Measurements from ENCODE around the gene HSD11B1.
"Not testable (repeated sequence)": the region's sequence is repeated elsewhere in the genome, so short reads cannot be mapped to it uniquely, and the experiment has no call there.

HSD11B1 gene

GRCh38 chr1:209691237-209691636 lies 13.4 kb upstream of the HSD11B1 start:
- no peak for DNase-seq (ENCODE audit: low read depth)

DNA sequence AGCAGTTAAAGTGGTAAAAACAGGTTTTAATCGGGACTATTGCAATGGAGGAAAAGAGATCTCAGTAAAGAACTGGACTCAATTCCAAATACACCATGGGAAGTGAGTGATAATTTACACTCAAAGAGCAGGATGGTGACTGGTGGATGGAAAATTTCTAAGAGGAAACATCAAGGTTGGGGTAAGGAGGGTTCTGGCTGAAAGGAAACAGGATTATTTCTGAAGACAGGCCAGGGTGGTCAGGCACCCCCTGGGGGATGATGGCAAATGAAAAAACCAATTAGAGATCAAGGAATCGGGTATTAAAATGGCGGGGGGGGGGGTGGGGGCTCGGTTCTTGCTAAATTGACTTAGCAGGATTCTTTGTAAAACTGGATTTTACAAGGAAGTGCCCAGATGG lies 12.3 kb upstream of the HSD11B1 start:
- no peak for DNase-seq (ENCODE audit: low read depth)

- DNase-seq (ENCODE audit: low read depth) = peak; percentile 54
Measured at GRCh38 chr1:209692745-209693504, 11.7 kb upstream of the HSD11B1 start.

DNA sequence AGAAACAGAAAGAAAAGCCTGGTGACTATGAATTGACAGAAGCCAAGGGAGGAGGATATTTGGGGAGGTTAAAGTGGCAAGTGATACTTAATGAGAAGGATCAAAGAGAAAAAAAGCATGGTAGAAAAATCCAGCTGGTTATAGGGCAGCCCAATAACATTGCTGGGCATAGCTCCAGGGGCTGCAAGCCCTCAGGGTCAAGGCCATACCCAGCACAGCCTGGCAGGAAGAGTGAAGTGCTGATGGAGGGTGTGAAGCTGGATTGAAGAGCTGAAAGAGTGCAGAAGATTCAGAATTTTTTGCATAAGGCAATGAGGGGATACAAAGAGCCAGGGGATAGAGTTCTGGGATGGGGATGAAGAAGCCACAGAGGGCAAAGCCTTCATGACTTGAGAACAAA lies 8.0 kb upstream of the HSD11B1 start:
- no peak for DNase-seq (ENCODE audit: low read depth)

DNA sequence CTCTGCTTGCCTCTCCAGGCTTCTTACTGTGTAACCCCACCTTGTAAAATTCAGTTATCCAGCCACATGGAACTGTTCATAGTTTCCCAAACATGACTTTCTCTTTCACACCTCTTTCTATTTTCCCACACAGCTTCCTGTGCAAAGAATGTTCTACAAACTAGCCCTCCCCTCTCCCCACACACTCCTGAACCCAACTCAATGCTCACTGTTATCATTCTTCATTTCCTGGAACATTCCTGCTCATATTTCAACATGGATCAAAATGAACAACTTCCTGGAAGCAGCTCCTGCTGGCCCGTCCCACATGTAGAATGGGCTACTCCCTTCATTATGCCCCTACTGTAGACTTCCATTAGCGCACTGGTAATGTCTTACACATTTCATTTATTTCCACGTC lies 7.5 kb upstream of the HSD11B1 start:
- DNase-seq (ENCODE audit: low read depth) = no peak

DNA sequence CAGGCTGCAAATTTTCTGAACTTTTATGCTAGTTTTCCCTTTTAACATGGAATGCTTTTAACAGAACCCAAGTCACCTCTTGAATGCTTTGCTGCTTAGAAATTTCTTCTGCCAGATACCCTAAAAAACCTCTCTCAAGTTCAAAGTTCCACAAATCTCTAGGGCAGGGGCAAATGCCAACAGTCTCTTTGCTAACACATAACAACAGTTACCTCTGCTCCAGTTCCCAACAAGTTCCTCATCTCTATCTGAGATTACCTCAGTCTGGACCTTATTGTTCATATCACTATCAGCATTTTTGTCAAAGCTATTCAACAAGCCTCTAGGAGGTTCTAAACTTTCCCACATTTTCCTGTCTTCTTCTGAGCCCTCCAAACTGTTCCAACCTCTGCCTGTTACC lies 4.0 kb upstream of the HSD11B1 start:
- DNase-seq (ENCODE audit: low read depth) = not testable (repeated sequence)

GRCh38 chr1:209702832-209703231 lies 1.8 kb upstream of the HSD11B1 start:
- no peak for DNase-seq (ENCODE audit: low read depth)

DNA sequence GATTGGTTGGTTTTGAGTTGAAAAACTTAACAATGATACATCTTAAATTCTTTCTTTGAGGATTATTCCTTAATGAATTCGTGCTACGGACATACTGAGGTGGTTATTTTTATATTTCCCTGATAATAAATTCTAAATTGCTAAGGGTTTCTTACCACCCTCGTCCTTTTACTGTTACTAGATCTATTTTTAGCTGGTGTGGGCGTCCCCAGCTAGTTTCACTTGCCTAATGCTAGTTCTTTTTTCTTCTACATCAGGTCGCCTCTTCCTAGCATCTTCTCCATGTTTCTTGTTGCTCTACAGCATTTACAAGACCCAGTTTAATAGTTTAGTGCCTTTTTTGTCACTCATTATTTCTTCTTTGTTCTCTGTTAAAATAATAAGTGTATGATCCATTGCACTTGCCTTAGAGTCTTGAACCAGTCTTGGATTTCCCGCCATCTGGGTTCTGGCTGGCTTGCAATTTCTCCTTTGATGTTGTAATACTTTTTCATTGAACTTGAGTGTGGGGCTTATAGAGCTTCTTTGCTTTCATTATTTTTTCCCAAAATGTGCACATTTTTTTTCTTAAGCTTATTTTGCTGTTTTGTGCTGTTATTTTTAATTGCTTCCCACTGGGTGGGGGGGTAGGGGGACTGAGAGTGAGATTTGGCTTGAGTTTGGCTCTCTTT lies 677 bp upstream of the HSD11B1 start:
- DNase-seq (ENCODE audit: low read depth) = no peak

GRCh38 chr1:209705033-209705598 lies 470 bp downstream of the HSD11B1 start:
- no peak for DNase-seq (ENCODE audit: low read depth)

DNA sequence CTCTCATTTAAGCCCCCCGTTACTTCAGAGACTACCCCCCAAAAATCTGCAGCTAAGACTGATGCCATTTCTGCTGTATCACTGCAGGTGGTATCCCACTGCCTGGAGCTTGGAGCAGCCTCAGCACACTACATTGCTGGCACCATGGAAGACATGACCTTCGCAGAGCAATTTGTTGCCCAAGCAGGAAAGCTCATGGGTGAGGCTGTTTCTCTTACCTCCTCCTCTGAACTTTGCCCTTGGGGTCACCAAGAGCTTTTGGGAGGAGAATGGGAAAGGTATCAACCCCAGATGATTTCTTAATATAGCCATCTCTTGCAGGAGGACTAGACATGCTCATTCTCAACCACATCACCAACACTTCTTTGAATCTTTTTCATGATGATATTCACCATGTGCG lies 2.0 kb downstream of the HSD11B1 start:
- no peak for DNase-seq (ENCODE audit: low read depth)

DNA sequence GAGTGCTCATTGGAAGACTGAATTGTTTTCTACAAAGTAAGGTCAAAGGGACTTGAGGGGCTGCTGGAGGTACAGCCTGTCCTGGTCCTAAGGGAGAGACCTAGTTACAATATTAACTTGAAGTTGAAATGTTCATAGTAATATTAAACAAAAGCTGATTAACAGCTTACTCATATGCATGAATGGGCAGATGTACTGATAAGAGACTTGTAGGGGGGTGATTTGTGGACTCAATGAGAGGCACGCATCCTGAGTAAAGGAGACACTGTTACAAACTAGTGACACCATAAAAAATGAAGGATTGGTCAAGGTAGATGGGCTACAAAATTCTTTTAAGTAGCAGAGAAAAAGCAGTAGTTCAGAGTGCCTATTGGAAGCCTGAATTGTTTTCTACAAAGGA lies 2.7 kb downstream of the HSD11B1 start:
- no peak for DNase-seq (ENCODE audit: low read depth)

GRCh38 chr1:209708297-209708696 lies 3.7 kb downstream of the HSD11B1 start:
- DNase-seq (ENCODE audit: low read depth) = no peak

GRCh38 chr1:209710093-209710492 lies 5.4 kb downstream of the HSD11B1 start:
- no peak for DNase-seq (ENCODE audit: low read depth)

DNA sequence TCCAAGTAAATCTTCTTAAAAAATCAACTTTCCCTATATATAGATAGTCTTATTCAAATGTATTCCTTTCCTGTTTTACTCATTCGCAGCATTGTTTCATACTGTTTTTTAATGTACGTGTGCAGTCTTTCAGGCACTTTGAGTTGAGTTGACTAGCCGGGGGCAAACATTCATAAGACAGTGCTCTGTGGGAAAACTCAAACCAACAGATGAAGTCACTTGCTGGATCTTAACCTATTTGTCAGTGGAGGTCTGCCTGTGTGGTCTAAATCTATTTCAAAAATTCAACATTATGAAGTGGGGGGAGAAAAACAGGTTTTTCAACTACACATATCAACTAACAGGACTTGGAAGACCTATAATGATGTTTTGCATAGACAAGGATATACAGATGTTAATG lies 6.2 kb downstream of the HSD11B1 start:
- DNase-seq (ENCODE audit: low read depth) = no peak

DNA sequence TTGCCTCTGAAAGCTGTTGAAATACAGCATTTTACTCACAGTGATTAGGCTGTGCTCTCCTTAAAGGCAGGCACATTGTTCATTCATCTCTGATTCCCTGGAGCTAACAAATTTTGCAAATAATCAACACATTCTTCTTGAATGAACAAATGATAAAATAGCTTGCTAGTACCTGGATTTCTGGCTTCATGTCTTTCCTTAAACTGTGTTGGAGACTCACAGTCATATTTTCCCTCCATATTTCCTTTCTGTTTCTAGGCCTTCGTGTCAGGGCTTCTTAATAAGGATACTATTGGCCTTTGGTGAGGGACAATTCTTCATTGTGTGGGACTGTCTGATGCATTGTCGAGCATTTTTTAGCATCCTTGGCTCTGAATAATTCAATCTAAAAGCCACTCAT lies 9.7 kb downstream of the HSD11B1 start:
- no peak for DNase-seq (ENCODE audit: low read depth)

GRCh38 chr1:209715314-209715713 lies 10.7 kb downstream of the HSD11B1 start:
- DNase-seq (ENCODE audit: low read depth) = no peak

- DNase-seq (ENCODE audit: low read depth) = no peak
Measured at GRCh38 chr1:209717818-209718217, 13.2 kb downstream of the HSD11B1 start.

DNA sequence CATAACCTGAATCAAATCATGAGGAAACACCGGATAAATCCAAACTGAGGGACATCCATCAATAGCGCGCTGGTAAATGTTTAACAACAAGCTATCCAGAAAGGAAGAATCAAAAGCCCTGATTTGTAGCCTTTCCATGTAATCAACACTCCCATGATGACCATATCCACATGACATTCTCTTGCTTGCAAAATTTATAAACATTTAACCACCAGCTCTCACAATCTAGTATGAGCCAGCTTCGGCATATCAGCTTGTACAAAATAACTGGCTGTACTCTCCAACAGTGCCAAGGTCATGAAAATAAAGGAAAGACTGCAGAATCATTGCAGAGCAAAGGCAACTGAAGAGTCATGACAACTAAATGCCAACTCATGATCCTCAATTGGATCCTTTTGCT lies 15.7 kb downstream of the HSD11B1 start:
- DNase-seq (ENCODE audit: low read depth) = no peak

DNA sequence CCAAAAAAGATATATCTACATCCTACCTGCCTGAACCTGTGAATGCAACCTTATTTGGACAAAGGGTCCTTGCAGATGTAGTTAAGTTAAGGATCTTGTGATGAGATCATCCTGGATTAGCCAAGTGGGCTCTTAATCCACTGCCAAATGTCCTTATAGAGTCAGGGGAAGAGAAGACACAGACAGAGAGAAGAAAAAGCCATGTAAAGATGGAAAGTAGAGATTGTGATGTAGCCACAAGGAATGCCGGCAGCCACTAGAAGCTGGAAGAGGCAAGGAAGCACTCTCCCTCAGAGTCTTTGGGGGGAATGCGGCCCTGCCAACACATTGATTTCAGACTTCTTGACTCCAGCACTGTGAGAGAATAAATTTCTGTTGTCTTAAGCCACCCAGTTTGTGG lies 16.2 kb downstream of the HSD11B1 start:
- no peak for DNase-seq (ENCODE audit: low read depth)

DNA sequence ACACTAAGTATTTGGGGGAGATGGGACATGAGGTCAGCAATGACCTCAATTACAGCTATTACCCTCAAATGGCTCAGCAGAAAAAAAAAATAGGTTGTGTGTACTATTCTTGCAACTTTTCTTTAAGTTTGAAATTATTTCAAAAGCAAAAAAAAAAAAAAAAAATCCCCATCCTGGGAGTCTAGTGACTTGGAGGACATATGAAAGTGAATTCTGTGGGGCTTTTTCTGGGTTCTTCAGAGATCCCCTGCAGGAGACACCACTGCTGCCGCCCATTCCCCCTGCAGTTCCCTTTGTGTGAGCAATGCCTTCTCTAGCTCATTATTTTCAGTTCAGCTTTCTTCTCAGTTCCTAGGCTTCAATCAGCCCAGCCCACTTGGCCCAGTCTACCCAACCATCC lies 16.7 kb downstream of the HSD11B1 start:
- DNase-seq (ENCODE audit: low read depth) = no peak

DNA sequence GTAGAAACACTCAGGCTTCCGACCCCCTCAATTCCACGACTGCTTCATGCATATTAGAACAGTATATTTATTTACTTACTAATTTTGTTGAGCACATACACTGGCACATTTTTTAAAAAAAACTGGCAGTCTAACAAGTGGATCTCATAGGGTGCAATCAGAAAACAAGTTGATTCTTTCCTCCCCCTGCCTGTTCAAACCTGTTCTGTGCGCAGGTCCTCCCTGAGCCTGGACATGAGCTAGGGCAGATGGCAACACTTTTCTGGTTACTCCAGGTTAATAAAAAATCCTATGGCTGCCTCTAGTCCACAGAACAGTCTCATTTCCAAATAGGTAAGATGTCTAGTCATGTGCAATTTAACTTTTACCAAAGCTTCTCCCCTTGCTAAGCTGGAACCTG lies 18.6 kb downstream of the HSD11B1 start:
- no peak for DNase-seq (ENCODE audit: low read depth)

GRCh38 chr1:209723756-209724693 lies 19.4 kb downstream of the HSD11B1 start:
- no peak for DNase-seq (ENCODE audit: low read depth)

All from stimulated activated CD8-positive, alpha-beta memory T cell treated with anti-CD3 and anti-CD28 coated beads, Interleukin-12 subunit alpha, Interleukin-12 subunit beta, amount 100 ng/mL, for 1 hour (primary cell).